Neuron (in vitro differentiated cells): Measurements from ENCODE around the gene PHC1.
A peak's percentile ranks its signal among the peaks of the same experiment; 100 is the strongest.
"Not testable (repeated sequence)": the region's sequence is repeated elsewhere in the genome, so short reads cannot be mapped to it uniquely, and the experiment has no call there.

Source experiments
- H2AFZ ChIP-seq: one replicate; pipeline ENCODE4 v1.6.1; 2013; ENCODE audit warnings: low read depth, mild to moderate bottlenecking, inconsistent platforms, low read length, moderate library complexity
- H3K27me3 ChIP-seq: one replicate; pipeline ENCODE4 v1.6.1; 2013; ENCODE audit warnings: low read length; ENCODE audit not compliant: insufficient read depth
- H3K36me3 ChIP-seq: one replicate; pipeline ENCODE4 v1.6.1; 2013; ENCODE audit warnings: low read length; ENCODE audit not compliant: insufficient read depth
- H3K4me1 ChIP-seq: one replicate; pipeline ENCODE4 v1.6.1; 2013; ENCODE audit warnings: low read length; ENCODE audit not compliant: insufficient read depth
- H3K4me3 ChIP-seq: 2 replicates; pipeline ENCODE4 v1.5.1; 2013; ENCODE audit warnings: mild to moderate bottlenecking, low read length, moderate library complexity
- H3K9me3 ChIP-seq: one replicate; pipeline ENCODE4 v1.6.1; 2013; ENCODE audit warnings: low read length

PHC1 gene

DNA sequence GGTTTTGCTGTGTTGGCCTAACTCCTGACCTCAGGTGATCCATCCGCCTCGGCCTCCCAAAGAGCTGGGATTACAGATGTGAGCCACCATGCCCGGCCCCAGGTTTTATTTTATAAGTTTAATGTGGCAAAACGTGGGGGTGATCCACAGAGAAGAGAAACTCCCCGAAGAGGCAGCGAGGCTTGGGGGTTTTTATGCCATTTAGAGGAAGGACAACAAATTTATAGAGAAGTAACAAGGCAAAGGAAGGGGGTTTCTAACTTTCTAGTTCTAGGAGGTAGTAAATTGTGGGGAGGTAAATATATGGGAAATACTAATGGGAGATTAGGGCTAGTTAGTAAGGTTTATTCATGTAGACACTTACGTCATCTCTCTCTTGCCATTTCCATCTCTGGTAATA is 17.2 kb upstream of the PHC1 start:
- H2AFZ ChIP-seq, result no peak overlapping the region
- no peak overlapping the region for H3K4me3 ChIP-seq
- peaks cover 2% of the 10 kb centered on the region for H3K27me3 ChIP-seq
- H3K9me3 ChIP-seq, result peaks cover 7% of the 10 kb centered on the region
- no peaks in the 10 kb centered on the region for H3K36me3 ChIP-seq
- no peaks in the 10 kb centered on the region for H3K4me1 ChIP-seq

DNA sequence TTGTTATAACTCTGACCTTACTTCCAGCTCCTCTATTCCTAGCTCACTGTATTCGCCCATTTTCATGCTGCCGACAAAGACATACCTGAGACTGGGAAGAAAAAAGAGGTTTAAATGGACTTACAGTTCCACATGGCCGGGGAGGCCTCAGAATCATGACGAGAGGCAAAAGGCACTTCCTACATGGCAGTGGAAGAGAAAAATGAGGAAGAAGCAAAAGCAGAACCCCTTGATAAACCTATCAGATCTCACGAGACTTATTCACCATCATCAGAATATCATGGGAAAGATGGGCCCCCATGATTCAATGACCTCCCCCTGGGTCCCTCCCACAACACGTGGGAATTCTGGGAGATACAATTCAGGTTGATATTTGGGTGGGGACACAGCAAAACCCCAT is 14.5 kb upstream of the PHC1 start:
- Histone ChIP-seq H3K27me3 (no peaks in the 10 kb centered on the region), H2AFZ (no peak overlapping the region), H3K4me1 (no peaks in the 10 kb centered on the region), H3K9me3 (peaks cover 7% of the 10 kb centered on the region), H3K36me3 (no peaks in the 10 kb centered on the region), H3K4me3 (no peak overlapping the region)

DNA sequence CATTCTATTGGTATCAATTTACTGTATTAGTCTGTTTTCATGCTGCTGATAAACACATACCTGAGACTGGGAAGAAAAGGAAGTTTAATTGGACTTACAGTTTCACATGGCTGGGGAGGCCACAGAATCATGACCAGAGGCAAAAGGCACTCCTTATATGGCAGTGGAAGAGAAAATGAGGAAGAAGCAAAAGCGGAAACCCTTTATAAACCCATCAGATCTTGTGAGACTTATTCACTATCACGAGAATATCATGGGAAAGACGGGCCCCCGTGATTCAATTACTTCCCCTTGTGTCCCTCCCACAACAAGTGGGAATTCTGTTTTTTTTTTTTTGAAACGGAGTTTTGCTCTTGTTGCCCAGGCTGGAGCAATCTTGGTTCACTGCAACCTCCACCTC is 11.6 kb upstream of the PHC1 start:
- H3K9me3 ChIP-seq, H3K36me3 ChIP-seq, H2AFZ ChIP-seq, H3K4me1 ChIP-seq, H3K4me3 ChIP-seq, H3K27me3 ChIP-seq: not testable (repeated sequence)

DNA sequence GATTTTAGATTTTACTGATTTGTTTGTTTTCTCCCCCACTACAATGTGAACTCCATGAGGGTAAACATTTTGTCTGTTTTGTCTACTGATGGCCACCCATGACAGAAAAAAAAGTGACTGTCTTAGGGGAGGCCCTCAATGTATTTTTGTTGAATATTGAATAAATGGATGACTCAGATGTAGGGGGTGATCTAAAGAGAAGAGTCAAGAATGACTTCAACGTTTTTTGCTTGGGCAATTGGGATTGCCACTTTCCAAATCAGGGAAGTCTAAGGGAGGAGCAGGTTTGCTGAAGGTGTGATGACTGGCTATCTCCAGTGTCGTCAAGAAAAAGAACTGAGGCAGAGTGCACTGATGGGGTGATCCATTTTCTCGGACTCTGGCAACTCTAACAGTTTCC is 10.7 kb upstream of the PHC1 start:
- H2AFZ ChIP-seq, result no peak overlapping the region
- H3K36me3 ChIP-seq, result no peaks in the 10 kb centered on the region

DNA sequence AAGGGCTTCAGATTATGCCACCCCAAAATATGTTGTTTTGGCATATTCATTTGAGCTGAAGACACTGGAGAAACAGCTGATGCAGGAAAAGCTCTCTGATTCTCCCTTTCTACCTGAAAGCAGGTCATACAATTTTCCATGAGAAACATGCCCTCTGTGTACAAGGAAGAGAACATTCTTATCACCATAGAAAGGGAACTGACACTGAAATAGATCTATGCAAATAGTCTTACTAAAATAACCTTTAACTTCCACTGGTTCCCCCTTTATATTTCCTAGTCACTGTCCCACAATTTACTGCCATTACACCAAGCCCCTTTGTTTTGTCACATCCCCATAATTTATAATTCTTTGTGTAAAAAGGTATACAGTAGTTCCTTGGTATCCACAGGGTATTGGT is 9.6 kb upstream of the PHC1 start:
- Histone ChIP-seq H3K27me3 (no peaks in the 10 kb centered on the region), H3K9me3 (peaks cover 2% of the 10 kb centered on the region), H2AFZ (no peak overlapping the region)

More for the DNA sequence above, 10.7 kb upstream of the PHC1 start:
- Histone ChIP-seq H3K27me3 (no peaks in the 10 kb centered on the region), H3K9me3 (peaks cover 2% of the 10 kb centered on the region), H3K4me3 (no peak overlapping the region), H3K4me1 (no peaks in the 10 kb centered on the region)

DNA sequence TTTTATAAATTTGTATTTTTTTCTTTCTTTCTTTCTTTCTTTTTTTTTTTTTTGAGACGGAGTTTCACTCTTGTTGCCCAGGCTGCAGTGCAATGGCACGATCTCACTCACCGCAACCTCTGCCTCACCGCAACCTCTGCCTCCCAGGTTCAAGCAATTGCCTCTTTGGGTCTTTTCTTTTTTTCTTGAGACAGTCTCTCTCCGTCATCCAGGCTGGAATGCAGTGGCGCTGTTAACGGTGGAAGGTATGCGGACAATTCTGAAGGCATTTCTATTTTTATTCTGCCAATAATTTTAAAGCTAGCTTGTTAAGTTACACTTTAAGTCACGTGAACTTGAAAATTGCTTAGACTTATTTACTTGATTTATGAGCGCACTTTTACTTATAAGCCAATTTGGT is 8.8 kb upstream of the PHC1 start:
- no peak overlapping the region for H2AFZ ChIP-seq
- H3K36me3 ChIP-seq, result no peaks in the 10 kb centered on the region
- no peak overlapping the region for H3K4me3 ChIP-seq
- H3K4me1 ChIP-seq, result peaks cover 4% of the 10 kb centered on the region
- peaks cover 2% of the 10 kb centered on the region for H3K9me3 ChIP-seq
- no peaks in the 10 kb centered on the region for H3K27me3 ChIP-seq

More for the DNA sequence above, 9.6 kb upstream of the PHC1 start:
- H3K4me1 ChIP-seq, result no peaks in the 10 kb centered on the region
- no peaks in the 10 kb centered on the region for H3K36me3 ChIP-seq
- no peak overlapping the region for H3K4me3 ChIP-seq

DNA sequence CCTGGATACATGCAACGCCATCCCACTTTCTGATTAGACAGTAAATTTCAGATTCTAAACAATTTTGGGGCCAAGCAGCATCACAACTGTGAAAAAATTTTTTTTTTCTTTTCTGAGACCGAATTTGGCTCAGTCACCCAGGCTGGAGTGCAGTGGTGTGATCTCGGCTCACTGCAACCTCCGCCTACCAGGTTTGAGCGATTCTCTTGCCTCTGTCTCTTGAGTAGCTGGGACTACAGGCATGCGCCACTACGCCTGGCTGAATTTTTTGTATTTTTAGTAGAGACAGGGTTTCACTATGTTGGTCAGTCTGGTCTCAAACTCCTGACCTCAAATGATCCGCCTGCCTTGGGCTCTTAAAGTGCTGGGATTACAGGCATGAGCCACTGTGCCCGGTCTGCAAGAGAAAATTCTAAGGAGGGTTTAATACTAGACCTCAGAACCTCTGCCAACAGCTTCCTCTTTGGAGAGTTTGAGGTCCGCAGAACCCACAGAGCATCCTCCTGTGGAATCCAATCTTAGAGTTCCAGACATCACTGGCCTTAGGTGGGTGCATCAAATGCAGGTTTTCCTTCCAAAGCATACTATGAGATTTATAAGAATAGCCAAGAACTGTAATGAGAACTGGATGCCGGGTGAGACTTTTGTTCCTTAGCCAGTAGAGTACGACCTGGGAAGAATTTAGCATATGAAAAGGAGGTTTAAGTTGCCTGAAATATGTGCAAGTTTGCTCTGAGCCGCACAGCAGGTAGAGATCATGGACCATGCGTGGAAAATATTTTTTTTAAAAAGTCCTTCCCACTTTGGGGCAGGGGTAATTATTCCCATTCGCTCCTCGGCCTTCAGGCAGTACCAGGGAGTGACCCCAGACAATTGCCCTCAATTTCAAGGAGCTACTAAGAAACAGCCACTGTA is 7.8 kb upstream of the PHC1 start:
- H3K9me3 ChIP-seq, result peaks cover 1% of the 10 kb centered on the region
- no peak overlapping the region for H3K4me3 ChIP-seq
- no peak overlapping the region for H2AFZ ChIP-seq
- H3K4me1 ChIP-seq, result peaks cover 4% of the 10 kb centered on the region
- H3K36me3 ChIP-seq, result no peaks in the 10 kb centered on the region
- no peaks in the 10 kb centered on the region for H3K27me3 ChIP-seq

DNA sequence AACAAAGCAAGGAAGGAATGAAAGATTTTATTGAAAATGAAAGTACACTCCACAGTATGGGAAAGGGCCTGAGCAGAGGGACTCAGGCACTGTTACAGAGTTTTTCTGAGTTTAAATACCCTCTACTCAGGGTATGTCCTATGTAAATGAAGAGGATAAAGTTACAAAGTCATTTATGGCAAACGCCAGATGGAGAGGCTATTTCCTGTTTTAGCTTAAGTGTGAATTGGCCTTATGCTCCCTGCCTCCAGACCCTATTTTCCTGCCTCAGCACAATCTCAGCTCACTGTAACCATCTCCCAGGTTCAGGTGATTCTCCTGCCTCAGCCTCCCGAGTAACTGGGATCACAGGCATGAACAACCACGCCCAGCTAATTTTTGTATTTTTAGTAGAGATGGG is 6.8 kb upstream of the PHC1 start:
- no peak overlapping the region for H2AFZ ChIP-seq
- H3K9me3 ChIP-seq, result no peaks in the 10 kb centered on the region
- H3K36me3 ChIP-seq, result no peaks in the 10 kb centered on the region
- no peaks in the 10 kb centered on the region for H3K27me3 ChIP-seq
- peaks cover 13% of the 10 kb centered on the region for H3K4me1 ChIP-seq
- H3K4me3 ChIP-seq, result no peak overlapping the region

DNA sequence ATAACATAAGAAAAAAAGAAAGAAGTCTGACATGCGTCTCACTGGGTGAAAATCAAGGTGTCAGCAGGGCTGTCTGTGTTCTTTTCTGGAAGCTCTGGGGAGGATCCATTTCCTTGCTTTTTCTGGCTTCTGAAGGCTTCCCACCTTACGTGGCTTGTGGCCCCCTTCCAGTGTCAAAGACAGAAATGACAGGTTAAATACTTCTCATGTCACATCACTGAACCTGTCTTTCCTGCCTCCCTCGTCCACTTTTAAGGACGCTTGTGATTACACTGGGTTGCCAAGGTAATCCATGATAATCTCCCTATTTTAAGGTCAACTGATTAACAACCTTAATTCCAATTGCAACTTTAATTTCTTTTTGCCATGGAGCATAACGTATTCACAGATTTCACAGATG is 4.6 kb upstream of the PHC1 start:
- Histone ChIP-seq H3K27me3 (no peaks in the 10 kb centered on the region), H3K36me3 (no peaks in the 10 kb centered on the region), H3K4me1 (peaks cover 17% of the 10 kb centered on the region), H3K9me3 (no peaks in the 10 kb centered on the region), H2AFZ (no peak overlapping the region), H3K4me3 (no peak overlapping the region)

DNA sequence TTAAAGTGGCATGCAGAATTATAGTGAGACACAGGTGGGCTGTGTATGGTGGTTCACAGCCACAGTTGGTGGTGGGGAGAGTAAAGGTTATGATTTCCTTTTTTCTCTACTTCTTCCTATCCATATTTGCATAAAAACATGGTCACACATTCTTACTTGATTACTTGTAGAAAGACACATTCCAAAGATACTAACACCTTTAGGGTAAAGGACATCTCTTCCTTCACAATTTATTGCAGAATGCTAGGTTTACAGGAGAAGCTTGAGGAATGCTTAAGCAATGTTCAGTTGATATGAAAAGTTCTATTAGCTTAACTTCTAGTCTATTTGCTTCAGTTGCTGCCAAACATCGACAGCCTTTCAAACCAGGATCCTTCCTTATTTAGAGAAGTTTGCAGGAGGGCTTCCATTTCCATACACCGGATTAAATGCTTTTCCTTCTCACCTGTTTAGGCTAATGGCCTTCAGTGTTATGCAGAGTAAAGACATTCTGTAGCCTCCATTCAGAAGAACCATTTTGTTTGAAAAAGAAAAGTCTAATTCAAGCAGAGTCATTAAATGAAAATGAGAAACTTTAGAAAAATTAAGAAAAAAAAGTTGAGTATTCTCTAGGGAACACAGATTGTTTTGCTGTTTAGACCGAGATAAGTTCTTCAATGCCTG is 2.6 kb upstream of the PHC1 start:
- no peak overlapping the region for H2AFZ ChIP-seq
- peaks cover 32% of the 10 kb centered on the region for H3K4me1 ChIP-seq
- H3K36me3 ChIP-seq, result no peaks in the 10 kb centered on the region
- H3K27me3 ChIP-seq, result no peaks in the 10 kb centered on the region
- no peak overlapping the region for H3K4me3 ChIP-seq
- no peaks in the 10 kb centered on the region for H3K9me3 ChIP-seq

DNA sequence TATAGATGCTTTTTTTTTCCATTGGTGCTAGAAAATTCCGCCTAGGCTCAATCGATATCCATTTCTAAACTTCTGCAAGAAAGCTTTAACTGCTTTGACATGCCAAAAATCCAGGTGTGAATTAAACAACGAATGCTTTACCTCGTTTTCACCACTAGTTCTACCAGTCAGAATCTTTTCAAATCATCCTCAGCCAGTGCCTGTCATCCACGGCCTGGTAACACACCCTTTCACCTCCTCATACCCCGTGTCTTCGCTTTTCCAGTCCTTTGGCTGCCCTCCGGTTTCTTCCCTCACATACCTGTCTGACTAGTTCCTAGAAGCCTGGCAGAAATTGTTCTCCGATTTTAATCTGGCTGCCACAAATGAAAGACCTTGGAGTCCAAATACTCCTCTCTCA is 1.4 kb upstream of the PHC1 start:
- no peaks in the 10 kb centered on the region for H3K9me3 ChIP-seq
- peak overlapping the region; percentile 64 for H3K4me3 ChIP-seq
- H3K27me3 ChIP-seq, result no peaks in the 10 kb centered on the region

DNA sequence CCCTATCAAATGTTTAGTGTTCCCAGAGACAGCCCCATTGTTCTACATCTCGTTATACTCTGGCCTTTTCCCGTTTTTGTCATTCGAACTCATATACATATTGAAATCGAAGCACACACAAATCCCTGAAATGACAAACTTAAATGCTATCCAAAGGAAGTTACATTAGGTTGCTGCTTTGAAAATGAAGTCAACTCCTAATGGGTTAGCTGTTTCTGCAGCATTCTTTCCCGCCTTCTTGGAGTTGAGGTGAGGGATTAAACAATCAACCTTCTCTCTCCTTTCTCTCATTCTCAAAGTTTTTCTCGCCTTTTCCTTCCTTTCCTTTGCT is 642 bp upstream of the PHC1 start:
- Histone ChIP-seq H3K36me3 (peaks cover 4% of the 10 kb centered on the region), H2AFZ (peak overlapping the region; percentile 44)

More for the DNA sequence above, 1.4 kb upstream of the PHC1 start:
- Histone ChIP-seq H3K4me1 (peaks cover 32% of the 10 kb centered on the region), H2AFZ (peak overlapping the region; percentile 44), H3K36me3 (no peaks in the 10 kb centered on the region)

DNA sequence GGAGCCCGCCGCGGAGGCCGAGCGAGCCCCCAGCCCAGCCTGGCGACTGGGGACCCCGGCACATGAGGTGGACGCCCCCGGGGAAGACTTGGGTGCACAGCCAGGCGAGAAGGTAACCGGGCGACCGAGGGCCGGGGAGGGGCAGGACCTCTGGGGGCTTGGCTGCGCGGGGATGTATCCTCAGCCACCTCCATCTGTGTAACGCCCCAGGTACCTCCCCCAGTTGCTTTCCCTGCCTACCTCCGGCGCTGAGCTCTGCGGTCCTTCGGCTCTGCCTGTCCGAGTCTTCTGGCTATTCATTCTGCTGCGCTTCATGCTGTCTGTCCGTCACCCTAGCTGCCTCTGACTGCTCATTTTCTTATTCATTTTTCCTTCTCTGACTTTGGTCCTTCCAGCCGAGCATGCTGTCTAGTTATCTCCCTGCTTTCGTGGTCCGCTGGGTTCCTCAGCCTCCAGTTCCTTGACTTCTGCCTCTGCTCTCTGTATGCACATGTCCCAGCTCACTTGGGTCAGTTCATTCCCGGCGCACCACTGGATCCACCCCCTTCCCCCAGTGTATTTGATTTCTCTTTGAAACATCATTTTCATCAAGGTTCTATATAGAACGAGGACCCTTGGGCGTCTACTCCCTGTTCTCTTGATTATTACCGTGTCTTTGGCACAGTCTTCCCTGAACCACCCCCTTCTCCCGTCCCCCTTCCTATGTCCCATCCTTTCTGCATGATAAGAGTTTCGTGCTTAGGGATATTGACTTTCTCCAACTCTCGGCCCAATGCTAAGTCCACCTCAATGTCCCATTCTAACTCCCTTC is 612 bp downstream of the PHC1 start:
- Histone ChIP-seq H3K36me3 (peaks cover 14% of the 10 kb centered on the region), H2AFZ (no peak overlapping the region), H3K9me3 (no peaks in the 10 kb centered on the region), H3K27me3 (no peaks in the 10 kb centered on the region), H3K4me1 (peaks cover 30% of the 10 kb centered on the region), H3K4me3 (peak overlapping the region; percentile 63)

More for the DNA sequence above, 642 bp upstream of the PHC1 start:
- H3K9me3 ChIP-seq, result no peaks in the 10 kb centered on the region
- H3K4me3 ChIP-seq, result peak overlapping the region; percentile 64
- H3K4me1 ChIP-seq, result peaks cover 32% of the 10 kb centered on the region
- no peaks in the 10 kb centered on the region for H3K27me3 ChIP-seq
